GM18508 (cell line): Measurements from ENCODE around the gene TOR1B.
"Not testable (repeated sequence)": the region's sequence is repeated elsewhere in the genome, so short reads cannot be mapped to it uniquely, and the experiment has no call there.

Experiments used
- ATAC-seq: cut with Tn5 transposase; IDR thresholded peaks from one replicate; pipeline ENCODE4 v1.9.1; 2021; ENCODE audit warnings: moderate number of reproducible peaks; ENCODE audit not compliant: insufficient read depth, unreplicated experiment

Gene TOR1B, protein sequence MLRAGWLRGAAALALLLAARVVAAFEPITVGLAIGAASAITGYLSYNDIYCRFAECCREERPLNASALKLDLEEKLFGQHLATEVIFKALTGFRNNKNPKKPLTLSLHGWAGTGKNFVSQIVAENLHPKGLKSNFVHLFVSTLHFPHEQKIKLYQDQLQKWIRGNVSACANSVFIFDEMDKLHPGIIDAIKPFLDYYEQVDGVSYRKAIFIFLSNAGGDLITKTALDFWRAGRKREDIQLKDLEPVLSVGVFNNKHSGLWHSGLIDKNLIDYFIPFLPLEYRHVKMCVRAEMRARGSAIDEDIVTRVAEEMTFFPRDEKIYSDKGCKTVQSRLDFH

DNA sequence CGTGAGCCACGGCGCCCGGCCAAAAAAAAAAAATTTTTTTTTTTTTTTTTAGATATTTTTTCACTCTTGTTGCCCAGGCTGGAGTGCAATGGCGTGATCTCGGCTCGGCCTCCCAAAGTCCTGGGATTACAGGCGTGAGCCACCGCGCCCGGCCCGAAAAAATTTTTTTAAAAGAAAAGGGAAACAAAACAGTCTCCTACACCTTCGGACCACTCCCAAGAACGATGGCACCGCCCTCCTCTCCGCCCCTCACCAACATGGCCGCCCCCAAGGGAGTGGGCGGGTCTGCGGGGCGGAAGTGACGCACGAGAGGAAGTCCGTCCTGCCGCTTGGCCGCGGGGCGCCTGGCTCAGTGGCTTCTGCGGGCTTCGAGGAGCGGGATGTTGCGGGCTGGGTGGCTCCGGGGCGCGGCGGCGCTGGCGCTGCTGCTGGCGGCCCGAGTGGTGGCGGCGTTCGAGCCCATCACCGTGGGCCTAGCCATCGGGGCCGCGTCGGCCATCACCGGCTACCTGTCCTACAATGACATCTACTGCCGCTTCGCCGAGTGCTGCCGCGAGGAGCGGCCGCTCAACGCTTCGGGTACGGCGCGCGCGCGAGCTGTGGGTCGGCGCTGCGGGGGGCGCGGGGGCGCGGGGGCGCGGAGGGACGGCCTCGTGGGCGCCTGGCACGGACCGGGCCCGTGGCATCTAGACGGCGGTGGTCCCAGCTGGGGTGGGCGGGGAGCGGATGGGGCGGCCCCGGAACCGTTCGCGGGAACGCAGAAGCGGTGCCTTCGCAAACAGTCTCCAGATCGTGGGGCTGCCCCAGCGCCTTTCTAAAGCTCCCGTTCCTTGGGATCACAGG lies at the start of gene TOR1B:
TSS of gene TOR1B (plus strand) at position 352 of the 843 bp plus-strand sequence. CDS start at position 381, 29 bp downstream.
- peak; percentile 42 for ATAC-seq

DNA sequence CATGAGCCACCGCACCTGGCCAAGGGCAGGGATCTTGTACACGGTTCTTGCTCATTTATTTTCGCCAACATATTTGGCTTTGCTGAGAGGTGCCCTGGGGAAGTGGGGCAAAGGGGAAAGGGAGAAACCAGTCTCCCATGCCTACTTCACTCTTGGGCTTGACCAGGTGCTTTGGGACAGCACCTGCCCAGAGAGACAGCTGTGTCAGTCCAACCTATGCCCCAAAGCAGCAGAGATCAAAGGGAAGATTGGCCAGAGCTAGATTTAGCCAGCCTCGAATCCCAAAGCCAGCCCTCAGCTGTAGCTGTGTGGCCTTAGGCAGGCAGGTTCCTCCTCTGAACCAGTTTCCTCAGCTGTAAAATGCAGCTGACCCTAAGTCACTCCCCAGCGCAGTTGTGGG lies 47.8 kb upstream of the TOR1B start:
- ATAC-seq: no peak

DNA sequence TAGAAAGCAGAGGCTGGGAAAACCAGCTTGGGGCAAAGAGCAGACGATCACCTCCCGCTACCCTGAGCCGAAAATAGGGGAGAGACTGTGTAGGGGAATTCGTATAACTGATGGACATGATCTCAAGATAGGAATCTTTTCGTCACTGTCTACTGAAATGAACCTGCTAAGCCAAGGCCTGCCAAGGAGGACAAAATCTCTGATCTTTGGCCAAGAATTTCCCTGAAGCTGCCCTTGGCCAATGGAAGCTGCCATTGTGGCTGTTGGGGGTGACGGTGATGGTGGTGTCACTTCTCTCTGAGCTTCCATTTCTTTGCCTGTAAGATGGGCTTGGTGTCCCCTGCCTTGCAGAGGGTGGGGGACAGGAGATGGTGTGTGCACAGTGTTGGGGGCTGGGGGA lies 46.8 kb upstream of the TOR1B start:
- ATAC-seq: no peak

DNA sequence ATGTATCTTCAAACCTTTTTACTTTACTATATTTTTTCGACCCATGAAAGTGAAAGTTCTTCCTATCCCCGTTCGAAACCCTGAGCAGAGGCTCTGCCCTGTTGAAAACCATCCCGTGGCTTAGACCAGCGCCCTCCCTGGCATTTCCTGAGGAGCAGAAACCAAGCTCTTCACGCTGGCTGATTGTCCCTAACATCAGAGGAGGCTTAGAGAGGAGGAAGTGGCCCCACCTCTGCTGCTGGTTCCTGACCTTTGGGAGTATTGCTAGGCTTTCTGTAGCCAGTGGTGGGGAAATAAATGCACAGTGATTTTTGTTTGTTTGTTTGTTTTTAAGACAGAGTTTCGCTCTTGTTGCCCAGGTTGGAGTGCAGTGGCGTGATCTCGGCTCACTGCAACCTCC lies 45.9 kb upstream of the TOR1B start:
- no peak for ATAC-seq

DNA sequence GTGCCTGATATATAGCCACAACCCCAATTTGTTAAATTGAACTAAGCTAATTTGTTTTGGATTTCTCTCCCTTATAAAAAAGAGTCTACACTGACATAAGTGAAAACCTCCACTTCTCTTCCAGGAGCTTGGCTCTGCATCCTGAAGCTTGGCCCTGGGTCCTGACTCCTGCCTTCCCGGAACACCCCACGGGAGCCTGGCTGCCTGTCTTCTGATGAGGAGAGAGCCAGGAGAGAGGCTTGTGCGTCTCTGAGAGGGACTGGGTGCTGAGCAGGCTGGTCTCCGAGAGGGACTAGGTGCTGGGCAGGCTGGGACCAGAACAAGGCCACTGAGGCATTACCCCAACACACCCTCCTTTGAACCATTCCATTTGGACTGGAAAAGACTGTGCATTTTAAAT lies 43.7 kb upstream of the TOR1B start:
- no peak for ATAC-seq

DNA sequence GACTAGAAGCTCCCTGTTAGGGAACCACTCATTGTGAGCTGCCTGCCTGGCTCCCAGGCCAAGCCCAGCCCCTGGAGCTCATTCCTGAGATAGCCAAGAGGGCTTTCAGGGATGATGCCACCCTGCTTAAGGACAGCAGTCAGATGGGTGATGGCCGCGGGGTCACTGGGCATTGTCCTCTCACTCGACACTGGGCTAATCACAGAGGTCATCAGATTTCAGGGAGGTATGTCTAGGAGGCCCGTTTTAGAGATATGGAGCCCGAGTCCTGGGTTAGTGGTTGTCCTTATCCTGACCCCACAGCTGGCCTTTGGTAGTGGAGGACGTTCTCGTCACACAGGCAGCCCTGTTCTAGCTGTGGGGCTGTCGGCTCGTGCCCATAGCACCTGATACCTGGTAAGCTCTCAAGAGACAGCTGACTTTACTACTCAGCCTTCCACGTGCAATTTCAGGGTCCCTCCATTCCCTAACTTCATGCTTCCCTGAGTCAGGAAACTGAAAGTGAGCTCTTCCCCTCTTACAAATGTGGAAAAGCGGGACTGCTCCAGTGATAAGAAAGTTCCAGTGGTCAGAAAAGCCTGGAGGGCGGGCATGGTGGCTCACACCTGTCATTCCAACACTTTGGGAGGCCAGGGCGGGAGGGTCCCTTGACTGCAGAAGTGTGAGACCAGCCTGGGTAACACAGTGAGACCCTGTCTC lies 43.0 kb upstream of the TOR1B start:
- no peak for ATAC-seq

DNA sequence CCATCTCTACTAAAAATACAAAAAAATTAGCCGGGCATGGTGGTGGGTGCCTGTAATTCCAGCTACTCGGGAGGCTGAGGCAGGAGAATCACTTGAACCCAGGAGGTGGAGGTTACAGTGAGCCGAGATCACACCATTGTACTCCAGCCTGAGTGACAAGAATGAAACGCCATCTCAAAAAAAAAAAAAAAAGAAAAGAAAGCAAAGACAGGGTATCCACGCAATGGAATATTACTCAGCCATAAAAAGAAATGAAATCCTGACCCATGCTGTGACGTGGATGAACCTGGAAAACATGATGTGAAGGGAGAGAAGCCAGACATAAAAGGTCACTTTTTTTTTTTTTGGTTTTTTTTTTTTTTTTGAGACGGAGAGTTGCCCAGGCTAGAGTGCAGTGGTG lies 42.2 kb upstream of the TOR1B start:
- ATAC-seq: not testable (repeated sequence)

DNA sequence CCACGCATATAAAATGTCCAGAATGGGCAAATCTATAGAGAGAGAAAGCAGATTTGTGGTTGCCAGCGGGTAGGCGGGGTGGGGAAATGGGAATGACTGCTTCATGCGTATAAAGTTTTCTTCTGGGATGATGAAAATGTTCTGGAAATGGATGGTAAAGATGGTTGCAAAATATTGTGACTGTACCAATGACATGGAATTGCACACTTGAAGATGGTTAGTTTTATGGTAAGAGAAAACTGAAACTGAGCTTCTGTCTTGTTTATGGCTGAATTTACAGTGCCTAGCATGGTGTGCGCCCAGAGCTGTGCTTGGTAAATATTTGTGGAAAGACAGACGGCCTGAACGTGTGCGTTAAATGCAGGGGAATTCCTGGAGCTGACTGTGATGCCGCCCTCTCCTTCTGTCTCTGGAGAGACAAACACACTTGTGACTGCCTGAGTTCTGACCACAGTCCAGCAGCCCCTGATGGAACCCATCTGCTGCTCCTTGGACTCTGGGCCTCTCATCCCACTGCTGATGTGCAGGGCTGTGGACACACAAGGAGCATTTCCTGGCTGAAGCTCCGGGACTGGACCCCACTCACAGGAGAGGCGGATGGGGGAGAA lies 41.6 kb upstream of the TOR1B start:
- no peak for ATAC-seq

DNA sequence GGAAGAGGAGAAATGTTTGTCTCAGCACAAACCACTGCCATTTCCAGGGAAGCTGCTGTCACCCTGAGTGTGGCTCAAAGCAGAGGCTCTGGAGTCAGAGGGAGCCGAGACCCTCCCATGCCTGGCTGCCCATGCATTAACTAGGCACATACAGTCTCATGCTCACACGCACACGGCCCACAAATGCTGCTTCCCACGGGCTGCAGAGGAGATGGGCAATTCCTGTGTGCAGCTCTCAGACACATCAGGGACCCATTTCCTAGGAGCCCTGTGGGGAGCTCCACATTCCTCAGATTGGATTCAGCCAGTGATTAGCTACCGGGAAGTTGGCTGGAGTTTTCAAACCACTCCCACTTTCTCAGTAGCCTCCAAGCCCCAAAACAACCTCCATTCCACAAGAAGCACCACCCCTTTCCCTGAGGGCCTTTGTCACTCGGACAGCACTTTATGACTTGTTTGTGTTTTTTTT lies 41.0 kb upstream of the TOR1B start:
- ATAC-seq: no peak

DNA sequence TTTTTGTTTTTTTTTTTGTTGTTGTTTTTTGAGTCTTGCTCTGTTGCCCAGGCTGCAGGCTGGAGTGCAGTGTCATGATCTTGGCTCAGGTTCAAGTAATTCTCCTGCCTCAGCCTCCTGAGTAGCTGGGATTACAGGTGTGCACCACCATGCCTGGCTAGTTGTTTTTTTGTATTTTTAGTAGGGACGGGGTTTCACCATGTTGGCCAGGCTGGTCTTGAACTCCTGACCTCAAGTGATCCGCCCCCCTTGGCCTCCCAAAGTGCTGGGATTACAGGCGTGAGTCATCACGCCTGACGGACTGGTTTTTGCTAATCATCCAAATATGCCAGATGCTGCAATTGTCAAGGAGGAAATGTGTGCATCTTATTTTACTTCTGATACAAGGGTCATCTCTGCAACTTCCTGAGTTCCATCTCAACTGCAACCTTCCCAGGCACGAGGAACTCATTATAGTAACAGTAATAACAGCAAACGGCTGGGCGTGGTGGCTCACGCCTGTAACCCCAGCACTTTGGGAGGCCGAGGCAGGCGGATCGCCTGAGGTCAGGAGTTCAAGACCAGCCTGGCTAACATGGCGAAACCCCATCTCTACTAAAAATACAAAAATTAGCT lies 40.5 kb upstream of the TOR1B start:
- not testable (repeated sequence) for ATAC-seq

DNA sequence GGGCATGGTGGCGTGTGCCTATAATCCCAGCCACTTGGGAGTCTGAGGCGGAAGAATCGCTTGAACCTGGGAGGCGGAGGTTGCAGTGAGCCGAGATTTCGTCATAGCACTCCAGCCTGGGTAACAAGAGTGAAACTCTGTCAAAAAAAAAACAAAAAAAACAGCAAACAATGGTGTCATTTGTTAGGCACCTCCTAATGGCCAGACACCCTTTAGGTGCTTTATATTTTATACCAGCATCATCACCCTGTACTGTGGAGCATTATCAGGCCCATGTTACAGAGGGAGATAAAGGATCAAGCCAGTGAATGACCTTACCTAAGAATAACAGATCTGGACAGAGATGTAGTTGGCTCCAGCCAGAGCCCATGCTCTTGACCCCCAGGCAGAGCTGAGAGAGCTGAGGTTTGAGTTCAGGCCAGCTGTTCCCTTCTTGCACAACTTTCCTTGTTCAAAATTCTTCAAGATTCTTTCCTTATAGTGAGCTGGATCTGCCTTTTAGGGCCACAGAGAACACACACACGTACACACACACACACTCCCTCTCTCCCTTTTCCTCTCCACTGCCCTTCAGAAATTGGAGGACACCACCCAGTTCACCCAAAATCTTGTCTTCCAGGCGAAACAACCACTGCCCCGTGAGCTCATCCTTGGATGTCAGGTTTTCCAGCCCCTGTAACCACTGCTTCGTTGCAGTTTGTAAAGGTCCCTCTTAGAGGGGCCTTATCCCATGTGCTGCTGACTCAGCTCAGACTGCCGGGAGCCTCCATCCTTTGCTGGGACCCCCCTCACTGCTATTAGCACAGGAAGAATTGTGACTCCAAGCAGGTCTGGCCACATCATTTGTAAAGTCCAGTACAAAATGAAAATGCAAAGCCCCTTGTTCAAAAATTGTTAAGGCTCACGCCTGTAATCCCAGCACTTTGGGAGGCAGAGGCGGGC lies 39.7 kb upstream of the TOR1B start:
- ATAC-seq: no peak

DNA sequence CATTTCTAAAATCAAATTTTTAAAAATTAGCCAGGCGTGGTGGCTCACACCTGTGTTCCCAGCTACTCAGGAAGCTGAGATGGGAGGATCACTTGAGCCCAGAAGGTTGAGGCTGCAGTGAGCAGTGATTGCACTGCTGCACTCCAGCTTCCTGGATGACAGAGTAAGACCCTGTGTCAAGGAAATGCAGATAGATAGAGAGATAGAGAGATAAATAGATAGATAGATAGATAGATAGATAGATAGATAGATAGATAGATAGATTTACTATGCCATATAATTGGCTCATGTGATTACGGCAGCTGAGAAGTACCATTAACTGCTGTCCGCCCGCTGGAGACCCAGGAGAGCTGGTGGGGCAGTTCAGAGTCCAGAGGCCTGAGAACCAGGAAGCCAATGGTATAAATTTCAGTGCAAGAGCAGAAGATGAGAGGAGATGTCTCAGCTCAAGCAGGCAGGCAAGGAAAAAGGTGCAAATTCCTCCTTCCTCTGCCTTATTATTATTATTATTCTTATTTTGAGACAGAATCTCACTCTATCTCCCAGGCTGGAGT lies 37.1 kb upstream of the TOR1B start:
- ATAC-seq: no peak

DNA sequence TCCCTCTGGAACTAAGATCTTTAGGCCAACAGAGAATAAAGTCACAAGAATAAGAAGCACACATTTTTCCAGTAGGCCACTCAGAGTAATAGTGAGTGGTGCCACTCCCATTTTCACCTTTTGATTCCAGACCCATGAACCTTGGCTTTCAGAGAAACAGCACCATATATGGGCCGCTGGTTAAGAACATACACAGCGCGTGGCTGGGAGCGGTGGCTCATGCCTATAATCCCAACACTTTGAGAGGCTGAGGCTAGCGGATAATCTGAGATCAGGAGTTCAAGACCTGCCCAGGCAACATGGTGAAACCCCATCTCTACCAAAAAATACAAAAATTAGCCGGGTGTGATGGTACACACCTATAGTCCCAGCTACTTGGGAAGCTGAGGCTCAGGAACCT lies 34.5 kb upstream of the TOR1B start:
- no peak for ATAC-seq

DNA sequence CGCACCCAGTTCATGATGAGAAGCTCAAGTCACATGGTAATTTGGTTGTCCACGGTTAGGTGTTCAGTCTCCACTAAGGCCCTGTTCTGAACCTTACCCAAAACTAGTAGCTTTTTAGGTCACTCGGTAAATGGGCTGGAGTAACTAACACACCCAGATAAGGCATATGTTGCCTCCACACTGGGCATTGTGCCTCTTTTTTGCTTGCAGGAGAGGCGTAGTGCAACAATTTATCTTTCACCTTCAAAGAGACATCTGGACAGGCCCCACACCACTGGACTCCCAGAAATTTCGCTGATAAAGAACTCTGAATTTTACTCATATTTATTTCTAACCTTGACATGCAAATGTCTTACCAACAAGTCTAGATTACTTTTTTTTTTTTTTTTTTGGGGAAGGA lies 33.3 kb upstream of the TOR1B start:
- ATAC-seq: no peak

DNA sequence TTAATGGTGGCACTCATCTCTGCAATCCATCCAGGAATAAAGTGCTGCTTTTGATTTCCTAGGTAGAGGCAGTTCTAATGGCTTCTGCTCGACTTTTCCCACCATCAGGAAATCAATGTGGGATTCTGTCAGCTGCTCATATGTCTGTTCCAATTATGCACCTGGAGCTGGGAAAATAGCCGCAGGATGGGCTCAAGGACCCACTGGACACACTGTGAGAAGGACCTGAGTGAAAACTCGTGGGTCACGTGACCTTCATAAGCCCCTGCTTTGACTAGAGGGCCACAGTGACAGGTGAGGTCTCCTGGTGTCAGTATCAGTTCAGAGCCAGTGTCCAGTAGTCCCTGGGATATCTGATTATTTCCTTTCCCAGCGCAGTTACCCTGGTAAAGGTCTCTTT lies 32.2 kb upstream of the TOR1B start:
- ATAC-seq: no peak

DNA sequence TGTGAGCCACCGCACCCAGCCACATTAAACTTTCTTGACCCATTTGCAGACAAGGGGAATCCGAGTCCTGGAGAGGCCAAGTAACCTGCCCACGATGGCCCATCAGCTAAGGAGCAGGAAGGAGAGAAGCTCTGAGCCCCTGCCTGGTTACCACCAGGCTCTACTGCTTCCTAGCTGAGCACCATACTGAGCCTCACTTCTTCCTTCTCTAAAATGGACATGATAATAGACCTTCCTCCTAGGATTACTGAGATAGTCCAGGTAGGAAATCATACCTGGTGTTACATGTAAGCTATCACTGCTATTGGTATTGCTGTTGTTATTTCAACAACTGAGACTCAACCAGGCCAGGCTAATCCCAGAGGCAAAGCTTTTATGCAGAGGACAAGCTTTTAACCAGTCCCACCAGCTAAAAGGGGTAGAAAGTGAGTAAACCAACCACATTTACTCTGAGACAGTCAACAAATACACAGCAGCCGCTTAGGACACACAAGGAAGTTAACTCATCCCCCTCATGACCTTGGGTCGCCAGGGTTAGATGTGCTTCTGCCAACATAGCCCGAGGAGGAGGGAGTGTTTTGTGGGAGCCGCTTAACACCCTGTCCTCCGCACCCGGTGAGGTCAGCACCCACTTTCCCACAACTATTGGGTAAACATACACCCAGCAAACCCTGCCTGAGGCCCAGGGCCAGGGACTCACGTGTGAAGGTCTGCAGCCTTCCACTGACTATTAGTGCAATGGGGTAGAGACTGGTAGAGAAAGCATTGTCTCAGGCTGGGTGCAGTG lies 29.5 kb upstream of the TOR1B start:
- no peak for ATAC-seq

DNA sequence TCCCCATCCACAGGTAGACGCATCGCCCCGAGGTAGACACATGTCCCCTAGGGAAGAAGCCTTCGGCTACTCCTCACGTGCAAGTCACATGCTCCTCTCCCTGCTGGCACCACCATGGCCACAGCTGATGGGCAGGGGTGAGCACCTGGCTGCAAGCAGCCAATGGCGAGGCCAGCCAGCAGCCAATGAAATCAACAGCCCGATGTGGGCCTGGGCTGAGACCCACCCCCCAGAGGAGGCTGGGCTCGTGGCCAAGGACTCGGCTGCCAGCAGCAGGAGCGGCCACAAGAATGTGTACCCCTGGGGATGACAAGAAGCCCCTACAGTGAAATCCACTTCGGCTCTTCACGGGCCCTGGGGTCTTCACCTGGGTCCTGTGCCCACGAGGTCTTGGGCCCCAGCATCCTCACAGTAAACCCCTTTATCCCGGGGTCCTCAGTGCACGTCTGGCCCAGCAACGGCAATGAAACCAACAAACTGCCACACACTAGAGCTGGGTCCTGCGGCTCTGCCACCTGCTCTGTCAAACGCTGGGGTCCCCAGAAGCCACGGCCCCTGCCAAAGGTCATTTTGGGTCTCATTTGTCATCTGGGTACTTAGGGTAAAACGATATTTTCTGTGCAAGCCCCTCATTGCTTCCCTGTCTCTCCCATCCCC lies 28.1 kb upstream of the TOR1B start:
- ATAC-seq: no peak

DNA sequence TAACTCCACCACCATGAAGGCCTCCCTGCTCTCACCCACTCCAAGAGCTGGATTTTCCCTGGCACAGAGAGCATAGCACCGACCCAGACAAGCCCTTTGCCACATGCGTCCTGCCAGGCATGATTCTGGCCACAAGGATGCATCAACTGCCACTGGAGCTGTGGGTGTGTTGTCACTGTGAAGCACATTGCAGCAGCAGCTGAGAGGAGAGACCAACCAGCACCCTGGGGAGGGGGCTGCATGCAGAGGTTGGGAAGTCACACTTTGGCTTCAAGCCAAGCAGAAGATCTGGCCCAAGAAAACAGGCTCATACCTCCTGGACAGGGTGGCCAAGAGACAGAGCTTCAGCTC lies 27.6 kb upstream of the TOR1B start:
- no peak for ATAC-seq
